CD4-positive, alpha-beta memory T cell (primary cell): Measurements from ENCODE around the gene TRIM17. TPM values are rescaled to one million over a fixed set of nuclear protein-coding genes. Genes with fewer than 3 reads are reported as not detected.

Source experiments
- CTCF ChIA-PET: fragments of 350-600 bp; sonication (Branson Sonifier 250); formaldehyde crosslinking; loops from one replicate; lab custom pipeline; 2021; ENCODE audit warnings: inconsistent platforms; ENCODE audit not compliant: partially characterized antibody; lab: Charles Lee
- POLR2A ChIA-PET: fragments of 350-600 bp; sonication (Branson Sonifier 250); formaldehyde crosslinking; loops from one replicate; lab custom pipeline; 2021; ENCODE audit not compliant: partially characterized antibody; lab: Charles Lee
- DNase-seq, 5 donors: peaks; one replicate each; pipeline versions ENCODE4 v3.0.0 to v3.0.0-alpha.2; 2020 to 2022; ENCODE audit warnings: mixed read lengths in 1 of 5
- H3K27ac ChIP-seq: one replicate; pipeline ENCODE4 v1.7.0; 2013; ENCODE audit warnings: low read depth, low read length
- H3K27me3 ChIP-seq: 2 replicates; pipeline ENCODE4 v1.7.0; 2013; ENCODE audit warnings: mild to moderate bottlenecking, low read length, moderate library complexity; ENCODE audit not compliant: insufficient read depth
- H3K36me3 ChIP-seq: 2 replicates; pipeline ENCODE4 v1.7.0; 2013; ENCODE audit warnings: mild to moderate bottlenecking, low read length, moderate library complexity; ENCODE audit not compliant: insufficient read depth
- H3K4me1 ChIP-seq: 2 replicates; pipeline ENCODE4 v1.7.0; 2013; ENCODE audit warnings: mild to moderate bottlenecking, low read length, moderate library complexity; ENCODE audit not compliant: insufficient read depth
- H3K4me3 ChIP-seq, 2 donors: one replicate each; pipeline ENCODE4 v1.7.0; 2013; ENCODE audit warnings: low read length in 2 of 2, mild to moderate bottlenecking in 1 of 2
- H3K9me3 ChIP-seq, 2 donors: one replicate each; pipeline ENCODE4 v1.7.0; 2013; ENCODE audit warnings: low read length in 2 of 2, control low read depth in 1 of 2; ENCODE audit not compliant: control insufficient read depth in 1 of 2
- H3K27ac Mint-ChIP-seq, 7 donors: one replicate each; pipeline ENCODE4 v1.8.0; 2020 to 2021; ENCODE audit warnings: mixed read lengths in 7 of 7, mild to moderate bottlenecking in 6 of 7, inconsistent platforms in 3 of 7, moderate library complexity in 3 of 7
- H3K27me3 Mint-ChIP-seq, 2 donors: one replicate each; pipeline ENCODE4 v1.8.0; 2020 to 2021; ENCODE audit warnings: mixed read lengths in 2 of 2
- H3K36me3 Mint-ChIP-seq, 2 donors: one replicate each; pipeline ENCODE4 v1.8.0; 2020 to 2021; ENCODE audit warnings: mixed read lengths in 2 of 2, inconsistent platforms in 1 of 2, mild to moderate bottlenecking in 1 of 2
- H3K4me1 Mint-ChIP-seq, 4 donors: one replicate each; pipeline ENCODE4 v1.8.0; 2020 to 2021; ENCODE audit warnings: mixed read lengths in 4 of 4, mild to moderate bottlenecking in 1 of 4
- H3K4me3 Mint-ChIP-seq, 8 donors: one replicate each; pipeline ENCODE4 v1.8.0; 2020 to 2021; ENCODE audit warnings: mixed read lengths in 8 of 8, mild to moderate bottlenecking in 7 of 8, moderate library complexity in 6 of 8, inconsistent platforms in 3 of 8
- H3K9me3 Mint-ChIP-seq, 8 donors: one replicate each; pipeline ENCODE4 v1.8.0; 2020 to 2021; ENCODE audit warnings: mixed read lengths in 8 of 8, mild to moderate bottlenecking in 5 of 8, inconsistent platforms in 3 of 8, moderate library complexity in 1 of 8
- intact Hi-C: fragments of 100-400 bp; cut with micrococcal nuclease; formaldehyde crosslinking; loops from one replicate; pipeline ENCODE4 v1.15.1; 2023
- polyA plus RNA-seq, 2 donors: library from polyadenylated mRNA; unstranded; fragments of 300-500 nt; fragmentation: Illumina TruSeq; gene quantifications; one replicate each; pipeline ENCODE4 v1.2.3, GENCODE V29; 2021
- total RNA-seq, 2 experiments: library from RNA; stranded (reverse); gene quantifications; one replicate each; pipeline ENCODE4 v1.2.3, GENCODE V29; 2021

TRIM17 gene
- total and polyA plus RNA-seq, 4 experiments from 2014 or later: 0.25 to 0.76 (median 0.69) TPM; not detected in 1

DNA sequence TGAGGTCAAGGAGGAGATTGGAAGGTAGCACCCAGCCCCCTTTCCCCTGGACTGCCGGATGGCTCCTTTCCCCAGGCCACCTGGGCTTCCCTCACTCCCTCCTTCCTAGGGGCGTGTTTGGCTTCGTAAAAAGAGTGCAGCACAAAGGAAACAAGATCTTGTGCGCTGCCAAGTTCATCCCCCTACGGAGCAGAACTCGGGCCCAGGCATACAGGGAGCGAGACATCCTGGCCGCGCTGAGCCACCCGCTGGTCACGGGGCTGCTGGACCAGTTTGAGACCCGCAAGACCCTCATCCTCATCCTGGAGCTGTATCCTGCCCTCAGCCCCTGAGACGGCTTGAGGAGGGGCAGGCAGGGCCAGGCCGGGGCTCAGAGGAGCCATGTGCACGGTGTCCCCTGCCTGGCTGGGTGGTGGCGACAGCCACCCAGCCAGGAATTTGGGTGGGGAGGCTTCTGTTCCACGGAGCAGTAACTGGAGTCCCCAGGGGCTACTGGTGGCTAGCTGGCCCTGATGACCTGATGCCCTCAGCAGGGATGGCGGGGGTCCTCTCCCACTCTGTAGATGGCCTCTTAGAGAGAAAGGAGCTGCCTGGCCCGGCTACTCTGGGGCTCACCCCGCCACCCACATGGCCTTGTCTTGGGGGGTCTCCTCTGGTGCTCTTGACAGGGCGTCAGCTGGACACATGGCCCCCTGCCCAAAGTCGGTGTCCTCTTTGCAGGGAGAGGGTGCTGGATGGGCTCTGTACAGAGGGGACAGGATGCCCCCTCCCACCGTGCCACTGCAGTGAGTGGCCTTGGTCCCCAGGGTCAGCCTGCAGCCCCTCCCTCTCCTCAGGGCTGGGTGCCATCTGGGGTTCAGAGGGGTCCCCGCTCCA is 49.6 kb downstream of the TRIM17 start:
- ChIA-PET POLR2A (no interaction called here), CTCF (interaction anchor here (0.6 kb wide), 1 partner anchor 369 kb away, joined by 3 read pairs; no protein-coding TSS in a partner anchor)
- H3K36me3 Mint-ChIP-seq: no peaks in the 10 kb centered on the region
- DNase-seq: peak in 1 of 5 donors; percentile 9
- Histone ChIP-seq H3K36me3 (no peaks in the 10 kb centered on the region), H3K4me3 (no peak overlapping the region), H3K27ac (no peak overlapping the region), H3K27me3 (no peaks in the 10 kb centered on the region), H3K4me1 (no peaks in the 10 kb centered on the region), H3K9me3 (no peaks in the 10 kb centered on the region)
- intact Hi-C loops: no loop called here
- no peaks in the 10 kb centered on the region for H3K27me3 Mint-ChIP-seq
- no peaks in the 10 kb centered on the region for H3K4me1 Mint-ChIP-seq
- no peak overlapping the region for H3K4me3 Mint-ChIP-seq
- H3K27ac Mint-ChIP-seq: no peak overlapping the region
- H3K9me3 Mint-ChIP-seq: no peaks in the 10 kb centered on the region

DNA sequence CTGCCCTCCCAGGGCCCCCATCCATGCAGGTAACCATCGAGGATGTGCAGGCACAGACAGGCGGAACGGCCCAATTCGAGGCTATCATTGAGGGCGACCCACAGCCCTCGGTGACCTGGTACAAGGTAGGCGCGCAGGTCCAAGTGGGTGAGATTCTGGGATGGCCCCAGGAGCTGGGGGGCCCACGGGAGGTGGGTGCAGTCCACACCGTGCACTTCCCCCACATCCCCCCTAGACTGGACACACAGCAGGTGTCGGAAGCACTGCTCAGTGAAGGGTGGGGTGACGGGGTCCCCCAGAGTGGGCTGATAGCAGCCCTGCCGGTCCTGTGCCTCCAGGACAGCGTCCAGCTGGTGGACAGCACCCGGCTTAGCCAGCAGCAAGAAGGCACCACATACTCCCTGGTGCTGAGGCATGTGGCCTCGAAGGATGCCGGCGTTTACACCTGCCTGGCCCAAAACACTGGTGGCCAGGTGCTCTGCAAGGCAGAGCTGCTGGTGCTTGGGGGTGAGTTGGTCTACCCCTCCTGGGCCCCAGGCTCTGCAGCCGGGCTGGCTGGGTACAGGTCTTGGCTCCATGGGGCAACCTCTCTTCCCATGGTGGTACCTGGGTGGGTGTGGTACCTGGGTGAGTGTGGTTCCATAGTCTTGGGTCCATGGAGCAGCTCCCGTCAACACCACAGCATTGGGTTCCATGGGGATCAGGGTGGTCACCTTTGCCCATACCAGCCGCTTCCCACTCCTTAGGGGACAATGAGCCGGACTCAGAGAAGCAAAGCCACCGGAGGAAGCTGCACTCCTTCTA is 50.4 kb downstream of the TRIM17 start:
- Mint-ChIP-seq H3K4me1 (no peaks in the 10 kb centered on the region), H3K27ac (no peak overlapping the region), H3K36me3 (no peaks in the 10 kb centered on the region), H3K4me3 (no peak overlapping the region), H3K9me3 (no peaks in the 10 kb centered on the region), H3K27me3 (no peaks in the 10 kb centered on the region)
- Histone ChIP-seq H3K27me3 (no peaks in the 10 kb centered on the region), H3K36me3 (no peaks in the 10 kb centered on the region), H3K9me3 (no peaks in the 10 kb centered on the region), H3K4me1 (no peaks in the 10 kb centered on the region), H3K27ac (no peak overlapping the region), H3K4me3 (no peak overlapping the region)
- CTCF ChIA-PET: no interaction called here
- peak in 1 of 5 donors; percentile 8 for DNase-seq
- intact Hi-C loops: no loop called here
- POLR2A ChIA-PET: no interaction called here

DNA sequence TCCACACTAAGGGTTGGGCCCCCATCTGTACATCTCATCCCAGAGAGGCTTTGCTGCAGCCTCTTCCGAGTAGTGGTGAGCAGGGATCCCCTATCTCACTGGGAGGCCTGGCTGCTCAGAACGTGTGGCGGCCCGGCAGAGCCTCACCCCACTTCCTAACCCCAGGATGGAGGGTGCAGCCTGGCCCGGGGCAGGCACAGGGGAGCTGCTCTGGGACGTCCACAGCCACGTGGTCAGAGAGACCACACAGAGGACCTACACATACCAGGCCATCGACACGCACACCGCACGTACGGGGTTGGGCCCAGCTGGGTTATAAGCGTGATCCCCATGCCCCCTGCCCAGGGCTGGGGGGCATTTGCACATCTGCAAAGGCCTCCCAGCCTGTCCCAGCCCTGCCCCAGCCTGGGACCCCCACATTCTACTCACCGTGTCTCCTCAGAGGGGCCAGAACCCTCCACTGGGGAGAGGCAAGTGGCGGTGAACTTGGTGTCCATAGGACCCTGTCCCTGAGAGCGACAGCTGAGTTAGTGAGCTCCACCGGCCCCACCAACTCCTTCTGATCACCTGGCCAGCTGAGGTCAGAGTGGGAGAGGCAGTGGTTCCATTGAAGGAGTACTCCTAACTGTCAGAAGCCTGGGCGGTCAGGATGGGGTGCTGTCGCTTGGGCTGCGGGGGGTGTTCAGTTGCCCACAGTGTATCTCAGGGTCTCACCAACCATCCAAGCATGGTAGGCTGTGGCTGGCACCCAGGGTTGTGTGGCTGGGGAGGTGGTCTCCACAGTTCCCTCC is 51.2 kb downstream of the TRIM17 start:
- Histone ChIP-seq H3K36me3 (no peaks in the 10 kb centered on the region), H3K27me3 (no peaks in the 10 kb centered on the region), H3K27ac (no peak overlapping the region), H3K4me1 (no peaks in the 10 kb centered on the region), H3K9me3 (no peaks in the 10 kb centered on the region), H3K4me3 (no peak overlapping the region)
- ChIA-PET POLR2A (no interaction called here), CTCF (no interaction called here)
- peak in 1 of 5 donors; percentile 8 for DNase-seq
- H3K4me3 Mint-ChIP-seq: no peak overlapping the region
- no peak overlapping the region for H3K27ac Mint-ChIP-seq
- H3K27me3 Mint-ChIP-seq: no peaks in the 10 kb centered on the region
- H3K4me1 Mint-ChIP-seq: no peaks in the 10 kb centered on the region
- H3K36me3 Mint-ChIP-seq: no peaks in the 10 kb centered on the region
- no peaks in the 10 kb centered on the region for H3K9me3 Mint-ChIP-seq
- intact Hi-C loops: no loop called here

DNA sequence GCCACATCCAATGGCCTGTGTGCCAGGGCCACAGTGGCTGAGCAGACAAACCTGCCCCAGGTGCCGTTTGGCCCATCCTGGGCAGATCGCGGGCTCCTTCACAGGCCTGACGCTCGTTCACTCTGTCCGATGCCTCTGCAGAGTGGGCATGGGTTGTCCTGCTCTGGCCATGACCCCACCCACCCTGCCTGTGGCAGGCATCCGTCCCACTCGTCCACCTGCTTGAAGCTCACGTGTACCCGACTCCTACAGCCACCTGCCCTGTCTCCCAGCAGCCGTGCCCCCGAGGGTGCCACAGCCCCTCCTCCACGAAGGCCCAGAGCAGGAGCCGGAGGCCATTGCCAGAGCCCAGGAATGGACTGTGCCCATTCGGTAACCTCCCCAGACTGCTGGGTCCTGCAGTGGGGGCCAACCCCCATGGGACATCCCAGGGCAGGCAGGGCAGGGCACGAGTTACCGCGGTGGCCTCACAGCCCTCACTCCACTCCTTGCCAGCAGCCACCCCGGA is 51.9 kb downstream of the TRIM17 start:
- POLR2A ChIA-PET: no interaction called here
- H3K4me1 ChIP-seq: no peaks in the 10 kb centered on the region
- no peaks in the 10 kb centered on the region for H3K36me3 ChIP-seq
- Mint-ChIP-seq H3K36me3 (no peaks in the 10 kb centered on the region), H3K4me1 (no peaks in the 10 kb centered on the region), H3K9me3 (no peaks in the 10 kb centered on the region), H3K27me3 (no peaks in the 10 kb centered on the region), H3K27ac (no peak overlapping the region), H3K4me3 (no peak overlapping the region)
- no peaks in the 10 kb centered on the region for H3K27me3 ChIP-seq
- intact Hi-C loops: no loop called here
- H3K9me3 ChIP-seq: no peaks in the 10 kb centered on the region
- no peak overlapping the region for H3K27ac ChIP-seq
- CTCF ChIA-PET: no interaction called here
- peak in 1 of 5 donors; percentile 3 for DNase-seq
- no peak overlapping the region for H3K4me3 ChIP-seq

DNA sequence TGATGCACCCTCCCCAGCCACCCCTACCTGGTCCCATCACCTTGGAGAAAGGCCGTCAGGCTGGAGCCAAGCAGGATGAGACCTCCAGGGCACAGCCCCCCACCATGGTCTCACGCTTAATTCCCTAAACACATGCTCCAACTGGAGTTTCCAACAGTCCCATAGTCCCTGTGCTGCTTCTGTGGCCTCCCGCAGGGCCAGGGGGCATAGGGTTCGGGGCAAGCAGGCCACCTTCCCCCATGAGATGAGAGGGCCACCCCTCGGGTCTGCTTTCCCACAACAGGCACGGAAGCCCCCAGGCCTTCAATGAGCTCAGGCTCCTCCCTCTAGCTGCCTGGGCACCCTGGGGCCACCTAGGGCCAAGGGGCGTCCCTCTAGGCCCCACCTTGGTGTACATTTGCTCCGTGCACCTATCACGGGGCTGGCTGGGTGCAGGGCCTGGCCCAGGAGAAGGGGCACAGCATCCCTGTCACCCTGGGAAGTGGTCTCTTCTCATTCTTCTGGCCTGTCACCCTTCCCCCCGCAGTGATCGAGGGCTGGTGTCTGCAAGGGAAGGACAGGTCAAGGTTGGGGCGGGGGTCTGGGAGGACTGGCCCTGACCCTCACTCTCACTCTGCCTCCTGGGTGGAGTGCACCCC is 52.5 kb downstream of the TRIM17 start:
- H3K4me3 ChIP-seq: no peak overlapping the region
- Mint-ChIP-seq H3K36me3 (no peaks in the 10 kb centered on the region), H3K4me3 (no peak overlapping the region), H3K4me1 (no peaks in the 10 kb centered on the region), H3K9me3 (no peaks in the 10 kb centered on the region), H3K27me3 (no peaks in the 10 kb centered on the region), H3K27ac (no peak overlapping the region)
- no peaks in the 10 kb centered on the region for H3K27me3 ChIP-seq
- POLR2A ChIA-PET: no interaction called here
- no peaks in the 10 kb centered on the region for H3K4me1 ChIP-seq
- intact Hi-C loops: no loop called here
- DNase-seq: peak in 1 of 5 donors; percentile 3
- no peaks in the 10 kb centered on the region for H3K36me3 ChIP-seq
- no peaks in the 10 kb centered on the region for H3K9me3 ChIP-seq
- no peak overlapping the region for H3K27ac ChIP-seq
- CTCF ChIA-PET: no interaction called here

DNA sequence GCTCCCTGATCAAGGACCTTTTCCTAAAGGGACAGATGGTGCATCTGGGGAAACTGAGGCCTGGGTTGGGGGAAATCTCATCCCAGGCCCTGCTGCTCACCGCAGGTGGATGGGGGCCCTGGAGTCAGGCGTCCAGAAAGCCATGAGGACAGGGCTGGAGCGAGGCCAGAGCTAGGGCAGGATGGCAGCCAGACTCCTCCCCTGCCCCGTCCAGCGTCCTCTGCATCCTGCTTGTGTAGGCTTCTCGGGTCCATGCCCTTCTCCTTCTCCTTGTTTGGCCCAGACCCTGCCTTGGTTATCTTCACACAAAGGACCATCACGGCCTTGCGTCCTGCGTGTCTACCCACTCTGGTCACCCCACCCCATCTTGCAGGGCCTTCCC is 53.0 kb downstream of the TRIM17 start:
- Mint-ChIP-seq H3K27me3 (no peaks in the 10 kb centered on the region), H3K4me1 (no peaks in the 10 kb centered on the region), H3K9me3 (no peaks in the 10 kb centered on the region), H3K27ac (no peak overlapping the region), H3K36me3 (no peaks in the 10 kb centered on the region), H3K4me3 (no peak overlapping the region)
- intact Hi-C loops: no loop called here
- Histone ChIP-seq H3K27me3 (no peaks in the 10 kb centered on the region), H3K9me3 (no peaks in the 10 kb centered on the region), H3K27ac (no peak overlapping the region), H3K4me1 (no peaks in the 10 kb centered on the region), H3K36me3 (no peaks in the 10 kb centered on the region), H3K4me3 (no peak overlapping the region)
- POLR2A ChIA-PET: no interaction called here
- CTCF ChIA-PET: no interaction called here
- no peak for DNase-seq
